GM19099 (cell line): ENCODE data around the gene IWS1.

Source experiments
- POLR2A ChIP-seq: IDR thresholded peaks from 3 replicates; pipeline ENCODE4 v1.6.1; 2011; ENCODE audit warnings: low read depth; ENCODE audit not compliant: insufficient read length; ENCODE audit errors: extremely low read depth

IWS1 gene

DNA sequence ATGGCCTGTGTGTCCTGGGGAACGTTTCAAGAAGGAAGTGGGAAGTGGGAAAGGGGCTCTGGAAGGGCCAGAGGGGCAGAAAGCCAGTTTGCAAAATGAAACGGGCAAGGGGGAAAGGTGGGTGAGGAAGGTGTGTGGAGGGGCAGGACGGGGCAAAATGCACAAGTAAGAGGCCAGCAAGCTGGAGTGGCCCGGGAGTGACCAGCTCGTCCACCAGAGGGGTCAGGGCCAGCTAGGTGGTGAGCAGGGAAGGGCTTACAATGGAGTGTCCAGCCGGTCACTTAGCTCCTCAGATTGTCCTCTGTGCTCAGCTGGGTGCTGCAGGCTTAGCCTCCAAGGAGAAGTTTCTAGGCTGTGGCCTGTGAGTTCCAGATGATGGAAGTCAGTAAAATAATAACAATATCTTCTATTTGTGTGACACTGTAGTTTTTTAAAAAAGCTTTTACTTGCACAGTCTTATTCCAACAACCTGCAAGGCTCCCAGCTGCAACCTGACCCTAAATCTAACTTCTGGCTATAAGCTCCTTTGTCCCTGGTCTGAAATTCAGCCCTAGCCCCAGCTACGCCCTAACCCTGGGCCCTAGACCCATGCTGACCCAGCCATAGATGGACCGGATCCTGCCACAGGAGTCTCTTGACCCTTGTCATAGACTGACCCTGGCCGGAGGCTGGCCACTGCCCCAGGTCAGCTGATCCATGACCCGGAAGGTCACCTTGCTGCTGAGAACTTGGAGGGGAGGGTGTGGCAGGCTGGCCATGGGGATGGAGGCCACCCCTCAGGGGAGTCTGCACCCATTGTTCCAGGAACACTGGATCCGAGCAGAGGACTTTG lies 38.4 kb upstream of the IWS1 start:
- TF ChIP-seq POLR2A, result no peak

DNA sequence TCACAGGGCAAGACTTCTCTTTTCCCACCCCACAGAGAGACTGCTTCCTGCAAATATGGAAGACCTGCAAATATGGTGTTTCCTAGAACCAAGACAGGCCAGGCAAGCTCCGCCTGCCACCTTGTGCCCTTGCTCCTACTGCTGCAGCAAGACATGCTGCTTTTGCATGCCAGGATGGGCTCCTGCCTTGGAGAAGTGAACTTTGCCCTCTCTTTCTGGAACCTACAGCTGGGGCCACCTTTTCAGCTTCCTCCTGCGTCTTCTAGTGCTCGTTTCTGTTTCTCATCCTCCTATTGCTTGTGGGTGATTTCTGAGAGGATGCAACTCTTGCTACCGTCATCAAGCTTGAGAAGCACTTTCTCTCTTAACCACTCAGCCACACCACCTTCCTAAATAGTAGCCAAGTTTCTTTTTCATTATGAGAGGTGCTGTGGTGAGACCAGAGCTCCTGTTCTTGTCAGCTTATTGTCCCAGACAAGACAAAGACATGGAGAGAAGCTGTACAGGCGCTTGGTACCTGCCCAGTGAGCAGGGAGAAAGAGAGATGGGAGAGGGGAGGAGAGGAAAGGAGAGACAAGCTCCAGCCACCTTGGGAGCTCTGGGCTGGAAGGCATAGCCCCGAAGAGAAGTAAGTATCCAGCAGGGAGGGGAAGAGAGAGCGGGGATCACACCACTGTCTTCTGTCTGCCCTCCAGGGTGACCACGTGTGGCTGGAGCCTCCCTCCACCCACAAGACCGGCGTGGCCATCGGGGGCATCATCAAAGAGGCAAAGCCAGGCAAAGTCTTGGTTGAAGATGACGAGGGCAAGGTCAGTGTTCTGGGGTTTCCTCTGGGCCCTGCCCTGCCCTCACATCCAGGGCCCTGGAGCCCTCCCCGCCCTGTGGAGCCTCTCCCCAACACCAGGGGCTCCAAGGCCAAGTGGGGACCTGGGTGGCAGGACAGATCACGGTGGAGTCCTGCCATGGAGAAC lies 37.5 kb upstream of the IWS1 start:
- no peak for TF ChIP-seq POLR2A

GRCh38 chr2:127562936-127563335 lies 36.6 kb upstream of the IWS1 start:
- TF ChIP-seq POLR2A, result no peak

DNA sequence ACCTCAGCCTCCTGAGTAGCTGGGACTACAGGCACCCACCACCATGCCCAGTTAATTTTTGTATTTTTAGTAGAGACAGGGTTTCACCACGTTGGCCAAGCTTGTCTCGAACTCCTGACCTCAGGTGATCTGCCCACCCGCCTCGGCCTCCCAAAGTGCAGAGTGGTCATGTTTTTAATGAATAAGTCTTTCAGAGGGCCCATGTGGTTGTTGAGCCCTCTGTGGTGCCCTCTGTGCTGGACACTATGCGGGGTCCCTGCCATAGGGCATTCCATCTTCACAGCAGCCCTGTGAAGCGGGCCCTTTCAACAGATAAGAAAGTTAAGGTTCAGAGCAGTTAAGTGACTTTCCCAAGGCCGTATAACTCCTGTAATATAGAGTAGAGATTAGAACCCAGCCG lies 35.1 kb upstream of the IWS1 start:
- TF ChIP-seq POLR2A, result no peak

DNA sequence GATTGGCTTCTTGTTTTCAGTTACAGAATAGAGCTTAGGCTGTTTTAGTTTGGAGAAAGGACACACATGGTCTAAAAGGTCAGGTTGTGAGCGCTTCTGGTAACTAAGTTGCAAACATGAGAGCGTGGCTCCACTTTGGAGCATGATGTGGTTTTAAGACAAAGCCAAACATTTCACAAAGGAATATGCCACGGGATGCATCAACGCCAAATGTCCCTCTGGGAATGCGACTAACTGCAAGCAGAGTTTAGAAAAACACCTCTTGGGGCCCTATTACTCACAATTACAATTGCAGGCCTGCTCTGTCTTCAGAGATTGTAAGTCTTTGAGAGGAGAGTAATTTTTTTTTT lies 34.6 kb upstream of the IWS1 start:
- TF ChIP-seq POLR2A, result no peak

- TF ChIP-seq POLR2A, result no peak
These were observed 34.1 kb upstream of the IWS1 start for GRCh38 chr2:127560201-127560930.

GRCh38 chr2:127559454-127559853 lies 33.2 kb upstream of the IWS1 start:
- no peak for TF ChIP-seq POLR2A

- no peak for TF ChIP-seq POLR2A
These were observed 32.6 kb upstream of the IWS1 start for GRCh38 chr2:127558911-127559310.

GRCh38 chr2:127552846-127553245 lies 26.6 kb upstream of the IWS1 start:
- no peak for TF ChIP-seq POLR2A

DNA sequence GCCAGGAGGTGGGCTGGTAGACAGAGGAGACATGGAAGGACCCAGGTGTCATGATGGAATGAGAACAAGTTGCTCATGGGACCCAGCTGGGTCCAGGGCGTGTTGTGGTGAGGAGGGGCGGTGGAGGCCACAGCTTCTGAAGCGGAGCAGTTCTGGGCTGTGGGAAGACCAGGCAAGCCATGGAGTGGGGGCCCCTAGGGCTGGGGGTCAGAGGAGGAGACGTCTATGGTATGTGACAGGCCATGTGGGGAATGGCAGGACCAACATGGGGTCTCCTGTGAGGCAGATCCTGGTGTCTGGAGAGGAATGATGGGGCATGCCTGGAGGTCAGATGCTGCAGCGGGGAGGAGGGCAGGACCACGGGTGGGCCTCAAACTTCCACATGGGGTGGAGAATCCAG lies 26.0 kb upstream of the IWS1 start:
- no peak for TF ChIP-seq POLR2A

- TF ChIP-seq POLR2A, result no peak
These were observed 25.1 kb upstream of the IWS1 start for GRCh38 chr2:127551221-127551930.

DNA sequence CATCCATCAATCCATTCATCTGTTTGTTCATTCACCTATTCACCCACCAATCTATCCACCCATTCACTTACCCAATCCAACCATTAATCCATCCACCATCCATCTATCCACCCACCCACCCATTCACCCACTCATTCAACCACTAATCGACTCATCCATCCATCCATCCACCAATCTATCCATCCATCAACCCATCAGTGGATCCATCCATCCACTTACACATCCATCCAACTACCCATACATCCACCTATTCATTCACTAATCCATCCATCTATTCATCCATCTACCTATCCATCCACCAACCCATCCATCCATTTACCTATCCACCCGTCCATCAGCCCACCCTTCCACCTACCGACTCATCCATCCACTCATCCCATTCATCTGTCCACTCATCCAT lies 20.5 kb upstream of the IWS1 start:
- no peak for TF ChIP-seq POLR2A

- no peak for TF ChIP-seq POLR2A
These were observed 19.5 kb upstream of the IWS1 start for GRCh38 chr2:127545796-127546195.

- TF ChIP-seq POLR2A, result no peak
These were observed 18.9 kb upstream of the IWS1 start for GRCh38 chr2:127545189-127545588.

DNA sequence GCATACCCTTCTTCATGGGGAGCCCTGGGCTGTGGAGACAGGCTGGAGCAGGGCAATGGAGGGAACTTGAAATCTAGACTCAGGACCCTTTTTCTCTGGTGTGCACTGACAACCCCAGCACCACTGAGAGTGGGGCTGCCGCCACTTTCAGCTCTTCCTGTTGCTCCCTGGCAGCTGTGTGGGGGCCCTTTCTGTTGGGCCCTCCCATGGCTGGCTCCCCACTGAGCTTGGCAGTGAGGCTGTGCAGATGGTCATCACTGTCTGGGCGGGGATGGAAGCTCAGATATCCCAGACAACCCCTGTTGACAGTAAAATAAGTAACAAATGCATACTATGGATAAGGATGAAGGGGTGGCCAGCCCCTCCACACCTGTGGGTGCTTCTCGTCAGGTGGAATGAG lies 15.9 kb upstream of the IWS1 start:
- TF ChIP-seq POLR2A, result no peak

DNA sequence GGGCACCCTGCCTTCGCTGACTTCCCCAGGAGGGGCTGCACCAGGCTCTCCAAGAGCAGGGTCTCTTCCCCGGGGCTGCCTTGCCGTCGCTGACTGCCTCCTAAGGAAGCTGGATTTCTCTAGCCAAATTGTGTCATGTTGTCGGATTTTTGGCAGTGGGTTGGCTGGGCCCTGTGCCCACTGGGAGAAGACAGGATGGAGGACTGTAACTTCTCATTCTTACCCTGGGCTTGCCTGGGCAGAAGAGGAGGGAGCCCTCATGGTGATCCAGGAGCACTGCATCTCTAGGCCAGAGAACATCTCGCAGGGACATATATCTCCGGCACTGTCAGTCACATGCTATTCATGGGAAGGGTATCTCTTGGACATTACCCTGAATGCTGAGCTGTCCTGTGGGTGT lies 15.5 kb upstream of the IWS1 start:
- no peak for TF ChIP-seq POLR2A
